HepG2 (cell line): ENCODE measurements around the gene NHERF2. TPM values are rescaled to one million over a fixed set of nuclear protein-coding genes. Genes with fewer than 3 reads are reported as not detected.

Source experiments
- BRCA1 ChIP-seq: sonication (generic); formaldehyde crosslinking; IDR thresholded peaks from 2 replicates; pipeline ENCODE4 v1.4.0; 2020; ENCODE audit warnings: missing genetic modification reagents
- CREM ChIP-seq, 2 experiments: sonication (generic) in 1 of 2; formaldehyde crosslinking in 1 of 2; IDR thresholded peaks; 2 replicates each; pipeline versions ENCODE4 v1.4.0 to v1.6.1; 2016 to 2020; ENCODE audit warnings: antibody characterized with exemption in 1 of 2, mild to moderate bottlenecking in 1 of 2, missing genetic modification reagents in 1 of 2
- DR1 ChIP-seq: sonication (generic); formaldehyde crosslinking; IDR thresholded peaks from 2 replicates; pipeline ENCODE4 v1.8.0; 2021; ENCODE audit warnings: mild to moderate bottlenecking, missing genetic modification reagents, inconsistent platforms
- GABPA ChIP-seq, 2 experiments: IDR thresholded peaks; 2 replicates each; pipeline ENCODE4 v1.6.1; 2011 to 2016; ENCODE audit warnings: low read depth in 2 of 2, low read length in 1 of 2, missing biosample characterization in 1 of 2, missing genetic modification characterization in 1 of 2
- HNF4G ChIP-seq, 2 experiments: sonication (generic) in 1 of 2; formaldehyde crosslinking in 1 of 2; IDR thresholded peaks; 2 replicates each; pipeline versions ENCODE4 v1.4.0 to v1.6.1; 2011 to 2020; ENCODE audit warnings: borderline replicate concordance in 2 of 2, low read depth in 2 of 2, mild to moderate bottlenecking in 2 of 2, low read length in 1 of 2, missing genetic modification reagents in 1 of 2, moderate library complexity in 1 of 2
- HNRNPLL ChIP-seq: fragments of 200-400 bp; formaldehyde crosslinking; IDR thresholded peaks from 2 replicates; pipeline ENCODE4 v1.6.1; 2017; ENCODE audit warnings: mild to moderate bottlenecking, low read depth, low read length; ENCODE audit not compliant: poor library complexity, severe bottlenecking
- KMT2B ChIP-seq: IDR thresholded peaks from 2 replicates; pipeline ENCODE4 v1.6.1; 2016; ENCODE audit warnings: missing genetic modification reagents, missing compliant biosample characterization
- MXD4 ChIP-seq: IDR thresholded peaks from 2 replicates; pipeline ENCODE4 v1.6.1; 2016; ENCODE audit warnings: mild to moderate bottlenecking, missing biosample characterization, missing genetic modification reagents
- POLR2G ChIP-seq: fragments of 200-400 bp; formaldehyde crosslinking; IDR thresholded peaks from 2 replicates; pipeline ENCODE4 v1.6.1; 2018; ENCODE audit warnings: mild to moderate bottlenecking, low read depth, low read length, moderate library complexity
- SYNCRIP ChIP-seq: fragments of 200-400 bp; formaldehyde crosslinking; IDR thresholded peaks from 2 replicates; pipeline ENCODE4 v1.6.1; 2018; ENCODE audit warnings: mild to moderate bottlenecking, low read depth, low read length; ENCODE audit not compliant: insufficient read depth
- TBX3 ChIP-seq: fragments of 450-650 bp; IDR thresholded peaks from 2 replicates; pipeline ENCODE4 v1.6.1; 2017; ENCODE audit warnings: antibody characterized with exemption, mild to moderate bottlenecking, inconsistent platforms, borderline replicate concordance
- TMF1 ChIP-seq: sonication (generic); formaldehyde crosslinking; IDR thresholded peaks from 2 replicates; pipeline ENCODE4 v1.8.1; 2022; ENCODE audit warnings: low read depth, missing genetic modification reagents
- U2AF2 ChIP-seq: fragments of 200-400 bp; formaldehyde crosslinking; IDR thresholded peaks from 2 replicates; pipeline ENCODE4 v1.6.1; 2017; ENCODE audit warnings: low read depth, mild to moderate bottlenecking, low read length
- ZNF235 ChIP-seq: sonication (generic); formaldehyde crosslinking; IDR thresholded peaks from 2 replicates; pipeline ENCODE4 v1.8.1; 2023; ENCODE audit warnings: mild to moderate bottlenecking, missing genetic modification reagents, borderline replicate concordance
- ZNF556 ChIP-seq: sonication (generic); formaldehyde crosslinking; IDR thresholded peaks from 2 replicates; pipeline ENCODE4 v1.4.0; 2020; ENCODE audit warnings: mild to moderate bottlenecking, missing genetic modification reagents, borderline replicate concordance
- ZNF563 ChIP-seq: sonication (generic); formaldehyde crosslinking; IDR thresholded peaks from 2 replicates; pipeline ENCODE4 v1.8.0; 2022; ENCODE audit warnings: mild to moderate bottlenecking, moderate library complexity, missing genetic modification reagents
- ZNF564 ChIP-seq: sonication (generic); formaldehyde crosslinking; IDR thresholded peaks from 2 replicates; pipeline ENCODE4 v1.8.1; 2023; ENCODE audit warnings: mild to moderate bottlenecking, missing genetic modification reagents
- ZNF747 ChIP-seq: sonication (generic); formaldehyde crosslinking; IDR thresholded peaks from 2 replicates; pipeline ENCODE4 v1.8.1; 2023; ENCODE audit warnings: missing genetic modification reagents, mild to moderate bottlenecking, borderline replicate concordance
- ZNF75D ChIP-seq: sonication (generic); formaldehyde crosslinking; IDR thresholded peaks from 2 replicates; pipeline ENCODE4 v1.8.1; 2023; ENCODE audit warnings: missing genetic modification reagents, mild to moderate bottlenecking, borderline replicate concordance
- polyA plus RNA-seq, 8 experiments: library from polyadenylated mRNA; depleted of rRNA in 3 of 8; stranded (reverse) in 7 of 8; unstranded in 1 of 8; fragments of >200 nt; fragmentation: Illumina TruSeq in 4 of 8; extraction: Trizol in 4 of 8; gene quantifications; 2 replicates each; pipeline versions ENCODE4 v1.2.1 to v1.2.3, GENCODE V29; 2011 to 2016; ENCODE audit warnings: low read depth in 4 of 8, missing spikeins in 1 of 8, mixed read lengths in 1 of 8; ENCODE audit not compliant: insufficient read depth in 1 of 8
- total RNA-seq, 5 experiments: library from RNA; depleted of rRNA; stranded (reverse); fragments of >200 nt; fragmentation: Illumina TruSeq; extraction: Trizol; gene quantifications; 2 replicates each; pipeline ENCODE4 v1.2.3, GENCODE V29; 2016; ENCODE audit warnings: low read depth in 1 of 5
- TF ChIP-seq, protein P1 (sequence below): sonication (generic); formaldehyde crosslinking; IDR thresholded peaks from 2 replicates; pipeline ENCODE4 v1.5.1; 2020; ENCODE audit warnings: missing genetic modification reagents, mild to moderate bottlenecking, borderline replicate concordance
- TF ChIP-seq, protein P2 (sequence below): sonication (generic); formaldehyde crosslinking; IDR thresholded peaks from 2 replicates; pipeline ENCODE4 v1.4.0; 2020; ENCODE audit warnings: missing genetic modification reagents
- TF ChIP-seq, protein P3 (sequence below): sonication (generic); formaldehyde crosslinking; IDR thresholded peaks from 2 replicates; pipeline ENCODE4; 2020; ENCODE audit warnings: missing genetic modification reagents, mild to moderate bottlenecking, borderline replicate concordance
- TF ChIP-seq, protein P4 (sequence below): IDR thresholded peaks from 2 replicates; pipeline ENCODE4 v1.6.1; 2012; ENCODE audit warnings: low read depth, low read length, improper control_type of control experiment

Gene NHERF2
- total and polyA plus RNA-seq, 2 of the 13 experiments (the other 11 are each of a cell fraction or from before 2014, with no cell fraction given): 23.7 to 39.3 TPM

DNA sequence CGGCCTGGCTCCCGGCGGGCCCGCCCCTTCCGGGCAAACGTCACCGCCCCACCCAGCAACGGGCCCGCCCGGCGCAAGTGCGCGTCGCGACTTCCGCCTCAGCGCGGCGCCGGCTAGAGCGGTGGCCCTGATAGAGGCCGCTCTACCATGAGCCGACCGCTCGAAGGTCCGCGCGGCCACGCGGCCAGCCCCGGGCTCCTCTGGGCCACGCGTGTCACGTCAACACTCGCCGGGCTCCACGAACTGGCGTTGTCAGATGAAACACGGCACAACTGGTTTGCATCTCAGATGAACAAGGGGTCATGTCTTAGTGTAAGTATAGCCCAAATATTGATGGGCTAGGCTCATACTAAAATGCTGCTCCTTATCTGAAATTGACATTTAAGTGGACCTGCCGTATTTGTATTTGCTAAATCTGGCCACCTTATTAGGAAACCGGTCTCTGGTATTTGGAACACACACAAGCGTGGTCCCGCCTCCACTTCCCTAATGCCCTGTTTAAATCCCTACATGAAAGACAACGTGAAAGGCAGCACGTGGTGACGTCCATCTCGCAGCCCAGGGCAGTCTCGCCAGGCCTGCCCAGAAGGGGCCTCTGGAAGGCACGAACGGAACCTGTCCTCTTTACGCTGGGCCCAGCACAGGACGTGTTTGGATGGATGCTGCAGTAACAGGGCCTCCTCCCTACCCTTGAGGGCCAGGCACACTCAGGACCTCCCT is 16.8 kb upstream of the NHERF2 start, which contains the start of gene ZNF598 (continued):
- TF ChIP-seq, protein P1, sequence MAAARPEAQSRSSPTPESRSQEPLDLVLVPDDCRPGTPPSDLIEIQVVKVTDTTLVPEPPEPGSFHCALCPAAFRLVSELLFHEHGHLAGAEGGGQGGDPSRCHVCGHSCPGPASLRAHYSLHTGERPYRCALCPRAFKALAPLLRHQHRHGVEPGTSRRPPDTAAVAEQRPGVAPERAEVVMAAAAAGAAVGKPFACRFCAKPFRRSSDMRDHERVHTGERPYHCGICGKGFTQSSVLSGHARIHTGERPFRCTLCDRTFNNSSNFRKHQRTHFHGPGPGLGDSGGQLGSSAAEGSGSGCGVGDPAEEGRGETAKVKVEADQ (CRISPR knock-in tag): peak; percentile 88
- TF ChIP-seq CREM (IDR thresholded peaks at IDR 0.05) (peak; percentile 32), CREM (CRISPR knock-in tag; IDR thresholded peaks at IDR 0.05) (no peak), HNRNPLL (no peak), ZNF747 (CRISPR knock-in tag) (no peak), HNF4G (IDR thresholded peaks at IDR 0.05; ENCODE audit: borderline replicate concordance, low read depth, low read length) (no peak), HNF4G (CRISPR knock-in tag; IDR thresholded peaks at IDR 0.05; ENCODE audit: borderline replicate concordance, low read depth) (no peak), ZNF235 (no peak), U2AF2 (no peak), ZNF556 (CRISPR knock-in tag) (peak; percentile 21; the same call in 1 of the 2 replicates), GABPA (IDR thresholded peaks at IDR 0.05; ENCODE audit: low read depth, low read length) (peak; percentile 89), GABPA (CRISPR knock-in tag; IDR thresholded peaks at IDR 0.05; ENCODE audit: low read depth) (peak; percentile 87), DR1 (CRISPR knock-in tag) (no peak), SYNCRIP (no peak), TMF1 (CRISPR knock-in tag) (no peak), ZNF564 (CRISPR knock-in tag) (no peak), BRCA1 (CRISPR knock-in tag) (no peak), ZNF563 (CRISPR knock-in tag) (peak; percentile 62; the same call in 1 of the 2 replicates), KMT2B (CRISPR knock-in tag) (peak; percentile 52), MXD4 (CRISPR knock-in tag) (peak; percentile 74), TBX3 (no peak), POLR2G (peak; percentile 84), ZNF75D (CRISPR knock-in tag) (no peak)
- TF ChIP-seq, protein P2, sequence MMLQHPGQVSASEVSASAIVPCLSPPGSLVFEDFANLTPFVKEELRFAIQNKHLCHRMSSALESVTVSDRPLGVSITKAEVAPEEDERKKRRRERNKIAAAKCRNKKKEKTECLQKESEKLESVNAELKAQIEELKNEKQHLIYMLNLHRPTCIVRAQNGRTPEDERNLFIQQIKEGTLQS: 0 out of 2 replicates have a peak, but pooled peaks have one; percentile 21
- TF ChIP-seq, protein P3, sequence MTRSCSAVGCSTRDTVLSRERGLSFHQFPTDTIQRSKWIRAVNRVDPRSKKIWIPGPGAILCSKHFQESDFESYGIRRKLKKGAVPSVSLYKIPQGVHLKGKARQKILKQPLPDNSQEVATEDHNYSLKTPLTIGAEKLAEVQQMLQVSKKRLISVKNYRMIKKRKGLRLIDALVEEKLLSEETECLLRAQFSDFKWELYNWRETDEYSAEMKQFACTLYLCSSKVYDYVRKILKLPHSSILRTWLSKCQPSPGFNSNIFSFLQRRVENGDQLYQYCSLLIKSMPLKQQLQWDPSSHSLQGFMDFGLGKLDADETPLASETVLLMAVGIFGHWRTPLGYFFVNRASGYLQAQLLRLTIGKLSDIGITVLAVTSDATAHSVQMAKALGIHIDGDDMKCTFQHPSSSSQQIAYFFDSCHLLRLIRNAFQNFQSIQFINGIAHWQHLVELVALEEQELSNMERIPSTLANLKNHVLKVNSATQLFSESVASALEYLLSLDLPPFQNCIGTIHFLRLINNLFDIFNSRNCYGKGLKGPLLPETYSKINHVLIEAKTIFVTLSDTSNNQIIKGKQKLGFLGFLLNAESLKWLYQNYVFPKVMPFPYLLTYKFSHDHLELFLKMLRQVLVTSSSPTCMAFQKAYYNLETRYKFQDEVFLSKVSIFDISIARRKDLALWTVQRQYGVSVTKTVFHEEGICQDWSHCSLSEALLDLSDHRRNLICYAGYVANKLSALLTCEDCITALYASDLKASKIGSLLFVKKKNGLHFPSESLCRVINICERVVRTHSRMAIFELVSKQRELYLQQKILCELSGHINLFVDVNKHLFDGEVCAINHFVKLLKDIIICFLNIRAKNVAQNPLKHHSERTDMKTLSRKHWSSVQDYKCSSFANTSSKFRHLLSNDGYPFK (CRISPR knock-in tag): peak; percentile 52; the same call in 1 of the 2 replicates
- TF ChIP-seq, protein P4, sequence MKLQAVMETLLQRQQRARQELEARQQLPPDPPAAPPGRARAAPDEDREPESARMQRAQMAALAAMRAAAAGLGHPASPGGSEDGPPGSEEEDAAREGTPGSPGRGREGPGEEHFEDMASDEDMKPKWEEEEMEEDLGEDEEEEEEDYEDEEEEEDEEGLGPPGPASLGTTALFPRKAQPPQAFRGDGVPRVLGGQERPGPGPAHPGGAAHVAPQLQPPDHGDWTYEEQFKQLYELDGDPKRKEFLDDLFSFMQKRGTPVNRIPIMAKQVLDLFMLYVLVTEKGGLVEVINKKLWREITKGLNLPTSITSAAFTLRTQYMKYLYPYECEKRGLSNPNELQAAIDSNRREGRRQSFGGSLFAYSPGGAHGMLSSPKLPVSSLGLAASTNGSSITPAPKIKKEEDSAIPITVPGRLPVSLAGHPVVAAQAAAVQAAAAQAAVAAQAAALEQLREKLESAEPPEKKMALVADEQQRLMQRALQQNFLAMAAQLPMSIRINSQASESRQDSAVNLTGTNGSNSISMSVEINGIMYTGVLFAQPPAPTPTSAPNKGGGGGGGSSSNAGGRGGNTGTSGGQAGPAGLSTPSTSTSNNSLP: no peak
